HepG2 (cell line): ENCODE data around the gene IFI27L2. TPM values are rescaled to one million over a fixed set of nuclear protein-coding genes. Genes with fewer than 3 reads are reported as not detected.

ENCODE experiments used
- ATAC-seq: fragments of 200-7000 bp; cut with Tn5 transposase; 3 replicates; pipeline ENCODE4 v1.9.1; 2020; ENCODE audit warnings: mild to moderate bottlenecking, moderate library complexity
- BruUV-seq: library from RNA; stranded (reverse); fragments of 400-500 nt; replicated peaks from 2 replicates; lab custom pipeline; 2021; lab: Mats Ljungman, UMichigan
- CTCF ChIA-PET: fragments of 300-600 bp; formaldehyde crosslinking; extraction: SDS; loops from one replicate; lab custom pipeline; 2021; ENCODE audit warnings: low total read pairs, inconsistent platforms, low intra/inter-chr PET ratio; lab: Yijun Ruan, JAX
- POLR2A ChIA-PET: fragments of 350-600 bp; sonication (Branson Sonifier 250); formaldehyde crosslinking; loops from one replicate; lab custom pipeline; 2020; ENCODE audit warnings: antibody characterized with exemption, inconsistent platforms; lab: Yijun Ruan, JAX
- DNase-seq: peaks from one replicate; pipeline ENCODE4 v3.0.0-alpha.2; 2015; ENCODE audit warnings: low spot score
- FAIRE-seq: peaks from 3 replicates; lab custom pipeline; 2011; peaks lifted over from hg19 to GRCh38; lab: Jason Lieb, UNC
- H2AFZ ChIP-seq: one replicate; pipeline ENCODE4 v1.6.1; 2011; ENCODE audit warnings: low read length, inconsistent platforms
- H3K27ac ChIP-seq: fragments of 300-600 bp; 3 replicates; pipeline ENCODE4 v1.8.0; 2011; ENCODE audit warnings: mixed run types, mild to moderate bottlenecking, mixed read lengths, low read length, inconsistent platforms; ENCODE audit not compliant: insufficient read depth; ENCODE audit errors: extremely low read length
- H3K27me3 ChIP-seq, 2 experiments: fragments of 200-600 bp in 1 of 2; 2 replicates in 1 of 2; 3 replicates in 1 of 2; pipeline versions ENCODE4 v1.6.0 to v1.8.0; 2011; ENCODE audit warnings: low read length in 2 of 2, mild to moderate bottlenecking in 2 of 2, moderate library complexity in 2 of 2, inconsistent platforms in 1 of 2; ENCODE audit not compliant: insufficient read depth in 2 of 2, control insufficient read depth in 1 of 2
- H3K36me3 ChIP-seq, 2 experiments: fragments of 200-600 bp in 1 of 2; replicated peaks in 1 of 2; 2 replicates in 1 of 2; 3 replicates in 1 of 2; pipeline versions ENCODE4 v1.5.1 to v1.8.0; 2011; ENCODE audit warnings: low read length in 2 of 2, inconsistent platforms in 1 of 2; ENCODE audit not compliant: insufficient read depth in 2 of 2, control insufficient read depth in 1 of 2
- H3K4me1 ChIP-seq: 2 replicates; pipeline ENCODE4 v1.5.1; 2012; ENCODE audit warnings: low read length, inconsistent platforms; ENCODE audit not compliant: insufficient read depth
- H3K4me2 ChIP-seq: 2 replicates; pipeline ENCODE4 v1.6.0; 2011; ENCODE audit warnings: low read depth, low read length, inconsistent platforms
- H3K4me3 ChIP-seq, 3 experiments: fragments of 200-600 bp in 1 of 3; sonication (generic), shearing (Covaris generic) in 1 of 3; replicated peaks in 1 of 3; 2 replicates each; pipeline ENCODE4 v1.5.1; 2011 to 2016; ENCODE audit warnings: low read length in 3 of 3, inconsistent platforms in 2 of 3, low read depth in 2 of 3, mild to moderate bottlenecking in 2 of 3, control low read depth in 1 of 3, mixed read lengths in 1 of 3; ENCODE audit not compliant: insufficient read depth in 1 of 3
- H3K79me2 ChIP-seq: one replicate; pipeline ENCODE4 v1.6.1; 2011; ENCODE audit warnings: low read length, inconsistent platforms; ENCODE audit not compliant: insufficient read depth
- H3K9ac ChIP-seq: 2 replicates; pipeline ENCODE4 v1.6.0; 2011; ENCODE audit warnings: mild to moderate bottlenecking, low read depth, low read length, inconsistent platforms; ENCODE audit not compliant: insufficient read depth
- H3K9me3 ChIP-seq: 2 replicates; pipeline ENCODE4 v1.5.1; 2012; ENCODE audit warnings: mild to moderate bottlenecking, low read length
- H4K20me1 ChIP-seq: 2 replicates; pipeline ENCODE4 v1.6.0; 2011; ENCODE audit warnings: inconsistent platforms, mild to moderate bottlenecking, low read length, moderate library complexity; ENCODE audit not compliant: insufficient read depth
- FOXP4 ChIP-seq: sonication (generic); formaldehyde crosslinking; IDR thresholded peaks from 2 replicates; pipeline ENCODE4 v1.4.0; 2020; ENCODE audit warnings: missing genetic modification reagents
- ZNF574 ChIP-seq: sonication (generic); formaldehyde crosslinking; IDR thresholded peaks from 2 replicates; pipeline ENCODE4 v1.4.0; 2020; ENCODE audit warnings: missing genetic modification reagents
- ZNF652 ChIP-seq: IDR thresholded peaks from 2 replicates; pipeline ENCODE4 v1.6.1; 2016; ENCODE audit warnings: low read depth, borderline replicate concordance
- WGBS: methylation state at CpG from one replicate; pipeline ENCODE4 v1.1.6; 2017; ENCODE audit warnings: low lambda C conversion rate; 5-methylcytosine and 5-hydroxymethylcytosine counted together
- in situ Hi-C: cut with HindIII; loops from 2 replicates; pipeline ENCODE4 v1.10.0; 2017; ENCODE audit warnings: low pct_unique_long_range_greater_than_20kb; ENCODE audit not compliant: extremely low pct_ligation_motif_present
- intact Hi-C: fragments of 100-400 bp; cut with micrococcal nuclease; formaldehyde crosslinking; loops from one replicate; pipeline ENCODE4 v1.10.0; 2022; ENCODE audit not compliant: unreplicated experiment
- polyA plus RNA-seq, 8 experiments: library from polyadenylated mRNA; depleted of rRNA in 3 of 8; stranded (reverse) in 7 of 8; unstranded in 1 of 8; fragments of >200 nt; fragmentation: Illumina TruSeq in 4 of 8; extraction: Trizol in 4 of 8; gene quantifications; 2 replicates each; pipeline versions ENCODE4 v1.2.1 to v1.2.3, GENCODE V29; 2011 to 2016; ENCODE audit warnings: low read depth in 4 of 8, missing spikeins in 1 of 8, mixed read lengths in 1 of 8; ENCODE audit not compliant: insufficient read depth in 1 of 8
- total RNA-seq, 5 experiments: library from RNA; depleted of rRNA; stranded (reverse); fragments of >200 nt; fragmentation: Illumina TruSeq; extraction: Trizol; gene quantifications; 2 replicates each; pipeline ENCODE4 v1.2.3, GENCODE V29; 2016; ENCODE audit warnings: low read depth in 1 of 5

Gene IFI27L2
- total and polyA plus RNA-seq, 2 of the 13 experiments (the other 11 are each of a cell fraction or from before 2014, with no cell fraction given) = 4.3 to 4.8 TPM

- FAIRE-seq = no peak
These were observed 16.8 kb downstream of the IFI27L2 start for GRCh38 chr14:94112513-94113063.

More at GRCh38 chr14:94112513-94113063, 16.8 kb downstream of the IFI27L2 start:
- POLR2A ChIA-PET = no interaction called here
- no peaks in the 10 kb centered on the region for H3K36me3 ChIP-seq
- no peak for TF ChIP-seq ZNF574 (CRISPR knock-in tag)
- no peak for TF ChIP-seq FOXP4 (CRISPR knock-in tag)
- no peak for TF ChIP-seq ZNF652
- H3K4me1 ChIP-seq = peaks cover 55% of the 10 kb centered on the region
- no peak for ATAC-seq
- no peak overlapping the region for H3K27ac ChIP-seq
- in situ Hi-C loops = no loop called here
- peaks cover 2 to 22% of the 10 kb centered on the region in 2 experiments; a peak in 2 of 5 replicates for H3K27me3 ChIP-seq
- H3K4me3 ChIP-seq = no peak overlapping the region
- H3K4me2 ChIP-seq = no peak overlapping the region
- no peak overlapping the region for H3K9ac ChIP-seq
- 17% methylated on average over 6 of the region's 6 CpGs for WGBS
- no TSS peak for BruUV-seq
- no peaks in the 10 kb centered on the region for H4K20me1 ChIP-seq
- no peak overlapping the region for H2AFZ ChIP-seq
- CTCF ChIA-PET = no interaction called here
- H3K9me3 ChIP-seq = no peaks in the 10 kb centered on the region
- intact Hi-C loops = no loop called here
- H3K79me2 ChIP-seq = no peaks in the 10 kb centered on the region
- DNase-seq = no peak
